ENCODE measurements around the gene PPP2R2C.

GRCh38 chr4:6498511-6499237, 26.3 kb upstream of the PPP2R2C start:
- TF ChIP-seq YY1 (IDR thresholded peaks at IDR 0.05; ENCODE audit: insufficient read depth, insufficient read length), result no peak
- no peak for TF ChIP-seq SUZ12 (IDR thresholded peaks at IDR 0.05; ENCODE audit: extremely low read depth, insufficient read depth, insufficient read length)

Data from NT2/D1 (cell line).